Liver (tissue), 9 donors: ENCODE results near the gene VMA21. TPM values are rescaled to one million over a fixed set of nuclear protein-coding genes. Genes with fewer than 3 reads are reported as not detected.

Source experiments
- DNase-seq: peaks from one replicate; pipeline ENCODE4 v3.0.0-alpha.2; 2017; ENCODE audit warnings: low spot score
- H3K27ac ChIP-seq, 2 donors: one replicate each; pipeline ENCODE4 v1.7.0; 2013; ENCODE audit warnings: inconsistent platforms in 2 of 2, low read length in 2 of 2, control low read depth in 1 of 2, low read depth in 1 of 2, mild to moderate bottlenecking in 1 of 2
- H3K27me3 ChIP-seq, 4 donors: one replicate each; pipeline versions ENCODE4 v1.6.1 to v1.7.0; 2013; ENCODE audit warnings: low read length in 3 of 4, inconsistent platforms in 1 of 4, mild to moderate bottlenecking in 1 of 4, moderate library complexity in 1 of 4; ENCODE audit not compliant: control insufficient read depth in 4 of 4, insufficient read depth in 4 of 4
- H3K36me3 ChIP-seq, 4 donors: one replicate each; pipeline versions ENCODE4 v1.6.1 to v1.7.0; 2013; ENCODE audit warnings: low read length in 3 of 4, mild to moderate bottlenecking in 3 of 4, low read depth in 1 of 4, moderate library complexity in 1 of 4; ENCODE audit not compliant: control insufficient read depth in 4 of 4, insufficient read depth in 3 of 4
- H3K4me1 ChIP-seq, 4 donors: one replicate each; pipeline versions ENCODE4 v1.6.1 to v1.7.0; 2013; ENCODE audit warnings: low read length in 3 of 4, mild to moderate bottlenecking in 3 of 4, moderate library complexity in 1 of 4; ENCODE audit not compliant: control insufficient read depth in 4 of 4, insufficient read depth in 4 of 4
- H3K4me3 ChIP-seq, 3 donors: one replicate each; pipeline versions ENCODE4 v1.6.1 to v1.7.0; 2013; ENCODE audit warnings: low read length in 3 of 3, control low read depth in 1 of 3, low read depth in 1 of 3, mild to moderate bottlenecking in 1 of 3
- H3K9ac ChIP-seq, 2 donors: one replicate each; pipeline ENCODE4 v1.7.0; 2013; ENCODE audit warnings: low read length in 2 of 2, mild to moderate bottlenecking in 2 of 2, moderate library complexity in 2 of 2, control low read depth in 1 of 2, low read depth in 1 of 2
- H3K9me3 ChIP-seq, 4 donors: one replicate each; pipeline versions ENCODE4 v1.6.1 to v1.7.0; 2013; ENCODE audit warnings: low read length in 3 of 4; ENCODE audit not compliant: control insufficient read depth in 4 of 4
- ATF3 ChIP-seq: IDR thresholded peaks from 2 replicates; pipeline ENCODE4 v1.6.1; 2016; ENCODE audit warnings: antibody characterized with exemption
- EGR1 ChIP-seq, 2 donors: IDR thresholded peaks; 2 replicates each; pipeline ENCODE4 v1.6.1; 2016 to 2018; ENCODE audit warnings: antibody characterized with exemption in 2 of 2, low read depth in 2 of 2
- FOXA1 ChIP-seq: IDR thresholded peaks from 2 replicates; pipeline ENCODE4 v1.6.1; 2016; ENCODE audit warnings: antibody characterized with exemption
- GABPA ChIP-seq, 2 donors: IDR thresholded peaks in 1 of 2; conservative IDR thresholded peaks in 1 of 2; 2 replicates each; pipeline ENCODE4 v1.6.1; 2016; ENCODE audit warnings: antibody characterized with exemption in 2 of 2, mild to moderate bottlenecking in 1 of 2, moderate library complexity in 1 of 2
- HNF4A ChIP-seq, 2 donors: conservative IDR thresholded peaks; 2 replicates each; pipeline ENCODE4 v1.6.1; 2016; ENCODE audit warnings: antibody characterized with exemption in 2 of 2, mild to moderate bottlenecking in 2 of 2
- JUND ChIP-seq, 2 donors: IDR thresholded peaks; 2 replicates each; pipeline ENCODE4 v1.6.1; 2016; ENCODE audit warnings: antibody characterized with exemption in 2 of 2
- NR2F2 ChIP-seq: IDR thresholded peaks from 2 replicates; pipeline ENCODE4 v1.6.1; 2016; ENCODE audit warnings: antibody characterized with exemption
- REST ChIP-seq: IDR thresholded peaks from 2 replicates; pipeline ENCODE4 v1.6.1; 2016; ENCODE audit warnings: antibody characterized with exemption, mild to moderate bottlenecking
- RXRA ChIP-seq, 2 donors: IDR thresholded peaks; 2 replicates each; pipeline ENCODE4 v1.6.1; 2017 to 2018; ENCODE audit warnings: antibody characterized with exemption in 2 of 2, mild to moderate bottlenecking in 1 of 2
- TAF1 ChIP-seq: conservative IDR thresholded peaks from 2 replicates; pipeline ENCODE4 v1.6.1; 2016; ENCODE audit warnings: antibody characterized with exemption, mild to moderate bottlenecking
- YY1 ChIP-seq: IDR thresholded peaks from 2 replicates; pipeline ENCODE4 v1.6.1; 2016; ENCODE audit warnings: antibody characterized with exemption, mild to moderate bottlenecking
- ZBTB33 ChIP-seq: IDR thresholded peaks from 2 replicates; pipeline ENCODE4 v1.6.1; 2016; ENCODE audit warnings: antibody characterized with exemption
- WGBS: extraction: QIAGEN DNeasy Blood & Tissue Kit; methylation state at CpG from one replicate; pipeline ENCODE4 v1.1.7; 2013; 5-methylcytosine and 5-hydroxymethylcytosine counted together
- polyA plus RNA-seq, 2 donors: library from polyadenylated mRNA; stranded (reverse) in 1 of 2; unstranded in 1 of 2; fragments of 200-250 nt in 1 of 2; fragments of >200 nt in 1 of 2; fragmentation: Nextera tagmentation in 1 of 2; extraction: Ambion mirVana in 1 of 2; gene quantifications; one replicate each; pipeline versions ENCODE4 v1.2.1 to v1.2.3, GENCODE V29; 2013 to 2015
- total RNA-seq, 2 donors: library from RNA; depleted of rRNA; stranded (reverse); fragments of >200 nt; gene quantifications; one replicate each; pipeline ENCODE4 v1.2.3, GENCODE V29; 2014
- donor health status: healthy.
- donor health status: healthy.
- donor health status: healthy.
- donor health status: healthy.
- donor health status: healthy.

Gene VMA21
- total and polyA plus RNA-seq, 4 donors: 4.1 to 20.6 (median 11.9) TPM

GRCh38 chrX:151370906-151371305 lies 26.1 kb upstream of the VMA21 start:
- Histone ChIP-seq H3K27ac (no peak overlapping the region), H3K36me3 (no peaks in the 10 kb centered on the region), H3K27me3 (no peaks in the 10 kb centered on the region), H3K4me3 (no peak overlapping the region), H3K9me3 (no peaks in the 10 kb centered on the region), H3K9ac (no peak overlapping the region), H3K4me1 (no peaks in the 10 kb centered on the region)
- no peak for TF ChIP-seq GABPA (IDR thresholded peaks at IDR 0.05 in 1 of 2, conservative IDR thresholded peaks at IDR 0.05 in 1 of 2)
- no peak for TF ChIP-seq EGR1 (IDR thresholded peaks at IDR 0.05; ENCODE audit: low read depth in 2 of 2)
- TF ChIP-seq JUND (IDR thresholded peaks at IDR 0.05): no peak
- TF ChIP-seq NR2F2: no peak
- no peak for TF ChIP-seq RXRA (IDR thresholded peaks at IDR 0.05)
- TF ChIP-seq REST: no peak
- no peak for TF ChIP-seq YY1
- no peak for TF ChIP-seq HNF4A (conservative IDR thresholded peaks at IDR 0.05)
- TF ChIP-seq ZBTB33: no peak
- TF ChIP-seq TAF1: no peak
- TF ChIP-seq FOXA1: no peak
- WGBS: 18% methylated on average over 21 of the region's 21 CpGs
- no peak for DNase-seq

GRCh38 chrX:151384807-151385206 lies 12.2 kb upstream of the VMA21 start:
- H3K4me3 ChIP-seq: no peak overlapping the region
- no peaks in the 10 kb centered on the region for H3K4me1 ChIP-seq
- H3K9ac ChIP-seq: no peak overlapping the region
- 56% methylated on average over 7 of the region's 7 CpGs for WGBS
- H3K27me3 ChIP-seq: no peaks in the 10 kb centered on the region
- H3K27ac ChIP-seq: no peak overlapping the region
- H3K9me3 ChIP-seq: no peaks in the 10 kb centered on the region
- no peak for DNase-seq
- TF ChIP-seq EGR1 (IDR thresholded peaks at IDR 0.05; ENCODE audit: low read depth in 2 of 2): no peak
- H3K36me3 ChIP-seq: no peaks in the 10 kb centered on the region

GRCh38 chrX:151386838-151387459 lies 10.1 kb upstream of the VMA21 start:
- H3K9me3 ChIP-seq: no peaks in the 10 kb centered on the region
- no peak overlapping the region for H3K9ac ChIP-seq
- 82% methylated on average over 3 of the region's 3 CpGs for WGBS
- no peaks in the 10 kb centered on the region for H3K4me1 ChIP-seq
- no peak overlapping the region for H3K4me3 ChIP-seq
- no peak for DNase-seq
- H3K36me3 ChIP-seq: no peaks in the 10 kb centered on the region
- TF ChIP-seq FOXA1 (no peak), HNF4A (conservative IDR thresholded peaks at IDR 0.05) (no peak), ATF3 (no peak), NR2F2 (no peak), REST (no peak), JUND (IDR thresholded peaks at IDR 0.05) (no peak)
- H3K27ac ChIP-seq: no peak overlapping the region
- no peaks in the 10 kb centered on the region for H3K27me3 ChIP-seq
